ENCODE results near the gene ELF4.

ELF4 gene

DNA sequence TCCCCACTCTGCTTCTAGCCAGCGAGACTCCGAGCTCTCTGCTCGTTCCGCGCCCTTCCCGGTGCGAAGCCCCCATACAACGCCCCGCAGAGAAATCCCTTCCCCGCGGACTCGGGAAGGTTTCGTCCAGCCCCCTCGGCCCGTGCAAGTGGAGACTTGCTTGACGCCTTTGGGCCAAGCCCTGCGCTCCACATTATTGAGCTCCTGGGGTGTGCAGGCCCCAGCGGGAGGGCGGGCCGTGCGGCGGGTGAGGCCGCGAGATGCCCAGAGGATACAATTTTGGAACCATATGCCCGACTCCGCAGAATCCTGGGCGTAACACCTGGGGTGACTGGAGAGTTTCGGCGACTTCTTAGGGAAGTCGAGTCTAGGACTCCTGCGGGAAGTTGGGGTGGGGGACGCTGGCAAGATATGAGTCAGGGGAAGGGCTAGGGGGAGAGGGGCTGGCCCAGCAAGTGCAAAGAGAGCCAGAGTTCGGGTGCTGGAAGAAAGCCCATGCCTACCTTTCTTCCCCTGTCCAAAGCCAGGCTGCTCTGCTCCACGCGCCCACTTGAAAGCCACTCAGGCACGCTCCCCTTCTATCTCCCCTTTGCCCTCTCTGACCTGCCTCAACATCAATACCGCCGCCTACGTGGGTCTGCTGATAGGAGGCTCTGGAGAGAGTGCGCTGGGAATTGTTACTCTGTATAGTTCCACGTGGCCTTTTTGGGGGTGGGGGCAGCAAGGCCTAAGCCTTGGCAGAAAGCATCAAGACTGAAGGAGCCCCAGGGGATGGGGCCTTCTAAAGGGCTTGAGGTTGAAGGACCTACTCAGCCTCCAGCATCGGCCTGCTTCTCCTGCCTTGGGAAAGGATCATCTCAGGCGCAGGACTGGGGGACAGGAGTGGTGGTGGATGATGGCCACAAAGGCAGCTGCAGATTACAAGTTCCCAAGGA lies 1.2 kb upstream of the ELF4 start:
- H3K36me3 ChIP-seq (ENCODE audit: insufficient read depth, low read length) = no peaks in the 10 kb centered on the region
- H3K4me2 ChIP-seq (ENCODE audit: low read length) = peak overlapping the region; percentile 68
- no peaks in the 10 kb centered on the region for H3K9me3 ChIP-seq (replicated peaks; ENCODE audit: low read length)
- peak overlapping the region; percentile 60 for H3K9ac ChIP-seq (ENCODE audit: low read depth, low read length)
- H3K4me1 ChIP-seq (ENCODE audit: control insufficient read depth, insufficient read depth, low read length) = peaks cover 22% of the 10 kb centered on the region
- peak overlapping the region; percentile 60 for H3K4me3 ChIP-seq (ENCODE audit: low read length)
- H3K27me3 ChIP-seq (ENCODE audit: control insufficient read depth, insufficient read depth, low read length) = no peaks in the 10 kb centered on the region

DNA sequence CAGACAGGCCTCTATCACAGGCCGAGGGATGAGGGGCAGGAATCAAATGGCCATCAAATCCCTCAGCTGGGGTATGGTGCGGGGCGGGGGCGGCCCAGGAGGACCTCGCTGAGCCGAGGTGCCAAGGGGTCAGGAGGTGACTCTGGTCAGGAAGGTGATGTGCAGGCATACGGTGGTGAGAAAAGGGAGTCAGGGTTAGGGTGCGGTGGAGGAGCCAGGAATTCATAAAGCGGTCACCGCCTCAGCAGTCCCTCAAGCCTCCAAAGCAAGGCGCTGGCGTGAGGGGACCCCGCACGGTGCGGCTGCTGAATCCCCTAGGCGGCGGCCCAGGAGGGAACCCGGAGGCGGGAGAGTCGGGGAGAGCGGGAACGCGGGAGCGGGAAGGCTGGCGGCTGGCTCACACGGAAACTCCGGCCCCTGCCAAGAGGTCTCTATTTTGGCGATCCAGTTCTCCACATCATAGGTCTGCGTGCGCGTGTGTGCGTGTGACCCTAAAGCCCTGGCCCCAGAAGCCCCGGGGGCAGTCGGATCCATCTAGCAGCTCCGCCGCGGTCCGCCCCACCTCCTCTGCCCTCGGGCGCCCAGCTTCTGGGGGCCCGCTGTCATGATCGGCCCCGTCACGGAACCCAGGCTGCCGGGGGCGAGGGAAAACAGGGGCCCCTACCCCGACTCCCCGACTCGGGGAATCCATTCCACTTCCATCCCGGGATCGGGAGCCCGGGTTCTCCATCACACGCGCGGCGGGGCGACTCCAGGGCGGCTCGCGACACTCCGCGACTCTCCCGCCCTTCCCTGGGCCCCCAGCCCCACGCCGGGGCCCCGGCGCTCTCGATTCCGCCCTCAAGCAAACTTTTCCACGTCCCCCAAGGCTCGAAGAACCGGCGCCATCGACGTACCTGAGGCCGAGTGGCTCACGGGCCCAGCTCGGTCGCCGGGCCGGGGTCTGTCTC lies 593 bp downstream of the ELF4 start:
- Histone ChIP-seq H3K36me3 (ENCODE audit: insufficient read depth, low read length) (no peaks in the 10 kb centered on the region), H3K4me2 (ENCODE audit: low read length) (peak overlapping the region; percentile 93), H3K4me3 (ENCODE audit: low read length) (peak overlapping the region; percentile 80), H3K9ac (ENCODE audit: low read depth, low read length) (peak overlapping the region; percentile 92), H3K9me3 (replicated peaks; ENCODE audit: low read length) (no peaks in the 10 kb centered on the region), H3K4me1 (ENCODE audit: control insufficient read depth, insufficient read depth, low read length) (peaks cover 30% of the 10 kb centered on the region), H3K27me3 (ENCODE audit: control insufficient read depth, insufficient read depth, low read length) (no peaks in the 10 kb centered on the region)

DNA sequence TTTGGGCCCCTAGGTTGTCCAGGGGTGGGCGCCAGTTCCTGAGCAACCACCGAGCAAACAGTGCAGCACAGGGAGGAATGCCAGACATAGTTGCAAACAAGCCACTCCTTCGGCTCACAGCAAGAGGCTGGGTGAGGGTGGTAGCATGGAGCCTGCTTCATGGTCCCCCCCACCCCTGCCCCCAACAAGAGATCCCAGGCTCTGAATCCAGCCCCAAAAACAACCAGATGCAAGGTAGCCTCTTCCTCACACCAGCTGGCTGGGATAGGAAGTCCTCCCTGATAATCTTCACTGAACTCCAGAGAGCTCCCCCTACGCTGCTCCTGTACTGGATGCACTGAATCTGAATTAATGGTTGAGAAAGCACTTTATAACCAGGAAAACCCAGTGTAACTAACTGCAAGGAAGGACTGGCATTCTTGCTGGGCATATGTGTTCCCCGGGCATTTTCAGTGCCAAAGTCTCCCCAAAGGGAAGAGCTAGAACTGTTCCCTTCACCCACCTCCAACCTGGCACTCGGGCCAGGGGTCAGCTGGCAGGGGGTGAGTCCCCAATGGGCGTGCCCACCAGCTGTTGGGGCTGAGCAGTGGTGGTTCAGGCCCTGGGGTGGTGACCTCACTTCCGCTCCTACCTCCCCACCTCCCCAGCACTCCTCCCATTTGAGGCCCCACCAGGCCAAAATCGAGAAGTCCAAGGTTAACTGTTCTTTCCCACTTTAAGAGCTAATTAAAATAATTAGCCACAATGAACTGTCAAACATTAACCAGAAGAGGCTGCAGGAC lies 1.5 kb downstream of the ELF4 start:
- Histone ChIP-seq H3K9ac (ENCODE audit: low read depth, low read length) (peak overlapping the region; percentile 92), H3K4me3 (ENCODE audit: low read length) (peak overlapping the region; percentile 80)

DNA sequence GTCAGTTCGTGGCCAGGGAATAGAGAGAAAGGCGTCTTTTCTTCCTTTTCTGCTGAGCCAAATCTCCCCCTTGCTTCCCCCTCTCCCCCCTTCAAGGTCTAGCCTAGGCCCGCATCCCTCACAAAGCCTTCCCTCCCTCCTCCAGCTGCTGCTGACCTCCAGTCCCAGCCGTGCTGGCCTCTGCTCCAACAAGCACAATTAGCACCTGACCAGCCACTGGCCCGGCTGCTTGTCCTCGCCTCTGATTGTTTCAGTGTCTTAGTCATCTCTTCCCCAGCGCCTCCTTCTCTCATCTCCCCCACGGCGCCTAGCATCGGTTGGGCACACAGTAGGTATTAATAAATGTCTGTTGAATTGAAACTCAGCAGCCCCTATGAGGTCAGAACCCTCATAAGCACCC lies 4.2 kb downstream of the ELF4 start:
- Histone ChIP-seq H3K4me2 (ENCODE audit: low read length) (peak overlapping the region; percentile 27), H3K36me3 (ENCODE audit: insufficient read depth, low read length) (no peaks in the 10 kb centered on the region), H3K27me3 (ENCODE audit: control insufficient read depth, insufficient read depth, low read length) (no peaks in the 10 kb centered on the region), H3K4me3 (ENCODE audit: low read length) (no peak overlapping the region), H3K4me1 (ENCODE audit: control insufficient read depth, insufficient read depth, low read length) (peaks cover 22% of the 10 kb centered on the region), H3K9ac (ENCODE audit: low read depth, low read length) (no peak overlapping the region), H3K9me3 (replicated peaks; ENCODE audit: low read length) (no peaks in the 10 kb centered on the region)

More for the DNA sequence above, 1.5 kb downstream of the ELF4 start:
- Histone ChIP-seq H3K36me3 (ENCODE audit: insufficient read depth, low read length) (no peaks in the 10 kb centered on the region), H3K9me3 (replicated peaks; ENCODE audit: low read length) (no peaks in the 10 kb centered on the region), H3K27me3 (ENCODE audit: control insufficient read depth, insufficient read depth, low read length) (no peaks in the 10 kb centered on the region), H3K4me2 (ENCODE audit: low read length) (peak overlapping the region; percentile 93), H3K4me1 (ENCODE audit: control insufficient read depth, insufficient read depth, low read length) (peaks cover 24% of the 10 kb centered on the region)

DNA sequence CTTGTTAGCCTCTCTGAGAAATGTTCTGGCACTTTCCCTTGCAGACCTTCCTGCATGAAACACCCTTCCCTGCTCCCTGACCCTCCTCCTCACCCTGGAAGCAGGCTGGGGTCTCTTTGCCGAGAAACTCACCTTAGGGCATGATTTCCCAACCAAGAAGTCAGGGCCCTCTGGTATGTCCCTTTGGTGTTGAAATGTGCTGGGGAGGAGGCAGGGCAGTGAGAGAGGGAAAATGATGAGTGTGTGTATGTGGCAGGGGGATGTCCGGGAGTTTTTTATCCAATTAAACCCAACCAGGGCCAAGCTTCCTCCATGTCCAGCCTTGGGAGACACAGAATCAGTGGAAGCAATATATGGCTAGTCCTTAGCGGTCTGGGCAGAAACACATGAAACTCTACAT lies 5.1 kb downstream of the ELF4 start:
- Histone ChIP-seq H3K9ac (ENCODE audit: low read depth, low read length) (no peak overlapping the region), H3K4me1 (ENCODE audit: control insufficient read depth, insufficient read depth, low read length) (peaks cover 25% of the 10 kb centered on the region), H3K9me3 (replicated peaks; ENCODE audit: low read length) (no peaks in the 10 kb centered on the region), H3K4me2 (ENCODE audit: low read length) (no peak overlapping the region), H3K4me3 (ENCODE audit: low read length) (no peak overlapping the region), H3K27me3 (ENCODE audit: control insufficient read depth, insufficient read depth, low read length) (no peaks in the 10 kb centered on the region), H3K36me3 (ENCODE audit: insufficient read depth, low read length) (no peaks in the 10 kb centered on the region)

DNA sequence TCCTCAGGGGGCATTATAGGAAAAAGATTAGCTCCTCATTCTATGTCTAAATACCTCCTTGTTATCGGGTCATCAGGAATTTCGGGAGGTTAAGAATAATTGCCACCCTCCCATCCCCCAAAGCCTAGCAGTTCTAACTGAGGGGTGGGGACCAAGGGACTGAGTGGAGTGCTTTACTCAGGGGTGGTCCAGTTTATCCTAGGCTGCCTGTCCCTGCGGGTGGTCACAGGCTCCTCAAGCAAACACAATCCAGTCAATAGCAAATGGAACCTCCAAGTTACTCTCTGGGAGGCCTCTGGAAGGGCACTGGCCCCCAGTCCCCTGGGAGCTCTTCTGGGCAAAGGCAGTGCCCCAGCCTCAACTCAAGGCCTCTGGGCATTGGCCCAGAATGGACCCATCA lies 6.7 kb downstream of the ELF4 start:
- no peaks in the 10 kb centered on the region for H3K36me3 ChIP-seq (ENCODE audit: insufficient read depth, low read length)
- H3K9ac ChIP-seq (ENCODE audit: low read depth, low read length) = no peak overlapping the region
- no peak overlapping the region for H3K4me2 ChIP-seq (ENCODE audit: low read length)
- H3K4me3 ChIP-seq (ENCODE audit: low read length) = no peak overlapping the region
- no peaks in the 10 kb centered on the region for H3K27me3 ChIP-seq (ENCODE audit: control insufficient read depth, insufficient read depth, low read length)
- H3K9me3 ChIP-seq (replicated peaks; ENCODE audit: low read length) = no peaks in the 10 kb centered on the region
- H3K4me1 ChIP-seq (ENCODE audit: control insufficient read depth, insufficient read depth, low read length) = peaks cover 17% of the 10 kb centered on the region

DNA sequence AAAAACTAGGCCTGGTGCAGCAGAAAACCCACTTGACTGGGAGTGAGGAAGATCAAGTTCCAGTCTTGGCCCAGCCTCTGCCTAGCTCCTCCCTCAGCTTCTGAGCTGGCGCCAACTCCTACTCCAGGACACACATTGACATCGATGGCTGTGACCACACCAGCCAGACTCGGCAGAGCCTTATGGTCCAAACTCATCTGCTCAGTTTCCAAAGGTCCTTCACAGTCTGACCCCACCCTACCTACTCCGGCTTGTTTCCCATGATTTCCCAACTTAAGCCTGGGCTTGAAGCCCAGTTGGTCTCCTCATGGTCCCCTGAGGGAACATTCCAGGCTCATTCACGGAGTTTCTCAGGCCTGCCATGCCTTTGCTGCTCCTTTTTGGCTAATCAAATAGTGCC lies 10.1 kb downstream of the ELF4 start:
- no peaks in the 10 kb centered on the region for H3K36me3 ChIP-seq (ENCODE audit: insufficient read depth, low read length)
- peaks cover 3% of the 10 kb centered on the region for H3K4me1 ChIP-seq (ENCODE audit: control insufficient read depth, insufficient read depth, low read length)
- no peak overlapping the region for H3K4me3 ChIP-seq (ENCODE audit: low read length)
- H3K27me3 ChIP-seq (ENCODE audit: control insufficient read depth, insufficient read depth, low read length) = no peaks in the 10 kb centered on the region
- no peak overlapping the region for H3K4me2 ChIP-seq (ENCODE audit: low read length)
- H3K9me3 ChIP-seq (replicated peaks; ENCODE audit: low read length) = no peaks in the 10 kb centered on the region
- no peak overlapping the region for H3K9ac ChIP-seq (ENCODE audit: low read depth, low read length)

DNA sequence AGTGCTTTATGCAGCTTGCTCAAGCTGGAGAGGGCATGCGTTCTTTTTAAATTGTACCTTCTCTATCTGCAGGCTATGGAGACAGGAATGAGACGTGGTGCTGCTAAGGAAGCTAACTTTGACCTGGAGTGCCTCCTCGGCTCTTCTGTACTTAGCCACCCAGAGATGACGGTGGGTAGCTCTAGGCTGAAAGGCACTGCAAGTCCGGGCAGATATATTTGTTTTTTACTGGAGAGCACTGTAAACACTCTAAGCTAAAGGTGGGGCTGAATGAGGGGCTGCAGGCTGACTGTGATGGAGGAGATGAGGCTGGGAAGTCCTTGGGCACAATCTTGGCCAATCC lies 12.1 kb downstream of the ELF4 start:
- Histone ChIP-seq H3K9me3 (replicated peaks; ENCODE audit: low read length) (no peaks in the 10 kb centered on the region), H3K27me3 (ENCODE audit: control insufficient read depth, insufficient read depth, low read length) (no peaks in the 10 kb centered on the region), H3K9ac (ENCODE audit: low read depth, low read length) (no peak overlapping the region), H3K4me3 (ENCODE audit: low read length) (no peak overlapping the region), H3K36me3 (ENCODE audit: insufficient read depth, low read length) (no peaks in the 10 kb centered on the region), H3K4me1 (ENCODE audit: control insufficient read depth, insufficient read depth, low read length) (peaks cover 3% of the 10 kb centered on the region), H3K4me2 (ENCODE audit: low read length) (no peak overlapping the region)

DNA sequence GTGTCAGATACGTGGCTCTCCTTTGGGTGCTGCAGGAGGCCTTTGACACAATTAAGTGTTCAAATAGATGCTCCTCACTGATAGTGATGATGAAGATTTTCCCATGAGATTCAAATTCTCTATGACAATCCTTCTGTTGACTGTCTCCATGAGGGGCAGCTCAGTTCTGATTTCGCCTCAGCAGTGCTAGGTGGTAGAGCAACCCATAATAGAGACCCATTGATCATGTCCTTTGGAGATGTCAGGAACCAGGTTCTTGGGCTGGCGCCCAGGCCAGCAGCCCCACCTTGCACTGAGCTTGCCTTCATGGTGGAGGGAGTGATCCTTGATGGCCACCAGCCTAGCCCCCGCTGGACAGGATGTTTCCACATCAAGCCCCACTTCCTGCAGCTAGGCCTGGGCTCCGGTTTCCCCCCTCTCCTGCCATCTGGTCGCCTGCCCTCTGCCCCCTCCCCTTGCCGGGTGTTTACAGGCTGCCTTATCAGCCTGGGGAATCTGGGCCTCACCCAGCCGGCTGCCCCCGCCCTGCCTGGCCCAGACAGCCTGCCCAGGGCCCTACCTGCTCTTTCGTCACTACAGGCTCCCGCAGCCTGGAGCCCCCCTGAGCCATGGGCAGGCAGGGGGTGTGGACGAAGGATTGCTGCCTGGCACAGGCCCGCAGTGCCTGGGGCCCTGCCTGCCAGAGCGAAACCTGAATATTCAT lies 12.6 kb downstream of the ELF4 start:
- H3K27me3 ChIP-seq (ENCODE audit: control insufficient read depth, insufficient read depth, low read length) = no peaks in the 10 kb centered on the region
- no peaks in the 10 kb centered on the region for H3K36me3 ChIP-seq (ENCODE audit: insufficient read depth, low read length)
- H3K4me1 ChIP-seq (ENCODE audit: control insufficient read depth, insufficient read depth, low read length) = peaks cover 3% of the 10 kb centered on the region
- H3K9me3 ChIP-seq (replicated peaks; ENCODE audit: low read length) = no peaks in the 10 kb centered on the region
- no peak overlapping the region for H3K4me2 ChIP-seq (ENCODE audit: low read length)
- no peak overlapping the region for H3K9ac ChIP-seq (ENCODE audit: low read depth, low read length)
- no peak overlapping the region for H3K4me3 ChIP-seq (ENCODE audit: low read length)

DNA sequence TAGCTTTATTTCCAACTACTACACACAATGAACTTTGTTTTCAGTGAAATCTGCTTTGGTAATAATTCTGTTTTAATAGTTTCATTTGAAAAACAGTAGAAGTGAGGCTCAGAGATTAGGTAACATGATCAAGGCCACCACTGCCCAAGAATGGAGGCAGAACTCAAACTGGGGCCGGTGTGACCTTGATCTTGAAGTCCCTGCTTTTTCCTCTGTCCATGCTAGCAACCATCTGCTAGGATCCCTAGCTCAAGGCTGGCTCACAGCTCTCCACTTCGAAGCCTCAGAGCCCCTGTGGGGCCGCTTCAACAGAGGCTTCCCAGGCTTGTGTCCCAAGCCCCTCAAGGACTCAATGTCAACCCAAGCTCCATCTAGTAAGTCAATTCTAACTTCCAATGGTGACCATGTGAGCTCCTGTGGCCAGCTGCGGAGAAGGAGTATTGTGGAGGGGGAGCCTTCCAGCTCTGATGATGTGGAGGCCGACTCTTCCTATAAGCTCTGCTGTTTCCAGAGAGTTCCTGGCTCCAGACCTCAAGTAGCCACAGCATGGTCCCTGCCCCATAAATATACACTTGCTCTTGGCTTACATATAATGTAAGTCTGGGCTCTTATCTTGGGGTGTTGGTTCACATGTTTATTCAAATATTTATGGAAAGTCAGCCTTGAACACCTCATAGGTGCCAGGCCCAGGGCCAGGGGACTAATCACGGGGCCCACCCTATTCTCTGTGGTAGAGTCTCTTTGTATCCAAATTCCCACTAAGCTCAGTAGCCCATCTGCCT lies 14.9 kb downstream of the ELF4 start:
- Histone ChIP-seq H3K4me2 (ENCODE audit: low read length) (no peak overlapping the region), H3K9me3 (replicated peaks; ENCODE audit: low read length) (no peaks in the 10 kb centered on the region), H3K4me1 (ENCODE audit: control insufficient read depth, insufficient read depth, low read length) (no peaks in the 10 kb centered on the region)

More for the DNA sequence above, 14.9 kb downstream of the ELF4 start:
- H3K36me3 ChIP-seq (ENCODE audit: insufficient read depth, low read length) = no peaks in the 10 kb centered on the region
- no peak overlapping the region for H3K9ac ChIP-seq (ENCODE audit: low read depth, low read length)
- no peak overlapping the region for H3K4me3 ChIP-seq (ENCODE audit: low read length)
- H3K27me3 ChIP-seq (ENCODE audit: control insufficient read depth, insufficient read depth, low read length) = no peaks in the 10 kb centered on the region
